Fibroblast of mammary gland (primary cell): ENCODE data around the gene OR2AG1.

Experiments used
- DNase-seq: peaks from one replicate; pipeline ENCODE4 v3.0.0-alpha.2; 2010; ENCODE audit warnings: low read depth
- H3K4me3 ChIP-seq: 2 replicates; pipeline ENCODE4 v1.5.1; 2011; ENCODE audit warnings: low read depth, mild to moderate bottlenecking, low read length, moderate library complexity; ENCODE audit not compliant: control insufficient read depth
- CTCF ChIP-seq: conservative IDR thresholded peaks from 2 replicates; pipeline ENCODE4 v1.5.1; 2011; ENCODE audit warnings: low read depth, low read length, inconsistent platforms; ENCODE audit not compliant: control insufficient read depth, insufficient read depth

The OR2AG1 gene

GRCh38 chr11:6737872-6738466 is 44.9 kb upstream of the OR2AG1 start:
- DNase-seq = peak; percentile 43
- peak; percentile 66 for TF ChIP-seq CTCF
- no peak overlapping the region for H3K4me3 ChIP-seq

GRCh38 chr11:6738590-6738989 is 44.2 kb upstream of the OR2AG1 start:
- TF ChIP-seq CTCF = no peak
- no peak overlapping the region for H3K4me3 ChIP-seq
- no peak for DNase-seq

- TF ChIP-seq CTCF = no peak
- no peak overlapping the region for H3K4me3 ChIP-seq
- no peak for DNase-seq
Measured at GRCh38 chr11:6742260-6742659, 40.6 kb upstream of the OR2AG1 start.

GRCh38 chr11:6745018-6745417 is 37.8 kb upstream of the OR2AG1 start:
- DNase-seq = no peak
- no peak for TF ChIP-seq CTCF
- no peak overlapping the region for H3K4me3 ChIP-seq

- no peak for TF ChIP-seq CTCF
- H3K4me3 ChIP-seq = no peak overlapping the region
- DNase-seq = no peak
Measured at GRCh38 chr11:6745465-6746015, 37.3 kb upstream of the OR2AG1 start.

- H3K4me3 ChIP-seq = no peak overlapping the region
- TF ChIP-seq CTCF = no peak
- DNase-seq = no peak
Measured at GRCh38 chr11:6746086-6746618, 36.7 kb upstream of the OR2AG1 start.
